ENCODE measurements around the gene GRHL3. TPM values are rescaled to one million over a fixed set of nuclear protein-coding genes. Genes with fewer than 3 reads are reported as not detected.

Gene GRHL3
- total RNA-seq, 2 experiments from 2014 or later: not detected

- CTCF ChIA-PET: no interaction called here
- TF ChIP-seq CTCF (IDR thresholded peaks at IDR 0.05): no peak
Measured at GRCh38 chr1:24315391-24315790, 3.8 kb upstream of the GRHL3 start.

GRCh38 chr1:24316645-24317044 is 2.5 kb upstream of the GRHL3 start:
- CTCF ChIA-PET: no interaction called here
- POLR2A ChIA-PET: no interaction called here
- Mint-ChIP-seq H3K4me1 (ENCODE audit: low read depth) (peaks cover 35% of the 10 kb centered on the region), H3K27ac (no peak overlapping the region), H3K4me3 (no peak overlapping the region), H3K9me3 (no peaks in the 10 kb centered on the region), H3K36me3 (ENCODE audit: low read depth) (no peaks in the 10 kb centered on the region), H3K27me3 (peaks cover 50% of the 10 kb centered on the region)
- Histone ChIP-seq H3K27ac (ENCODE audit: low read depth in 1 of 2, low read length in 2 of 2) (no peak overlapping the region), H3K36me3 (ENCODE audit: insufficient read depth, low read length) (no peaks in the 10 kb centered on the region), H3K4me1 (ENCODE audit: insufficient read depth, low read length) (peaks cover 32% of the 10 kb centered on the region), H3K9me3 (ENCODE audit: control insufficient read depth in 1 of 2, insufficient read depth in 1 of 2, low read length in 2 of 2) (no peaks in the 10 kb centered on the region), H3K4me3 (ENCODE audit: low read length) (no peak overlapping the region), H3K27me3 (ENCODE audit: control insufficient read depth in 1 of 2, insufficient read depth in 2 of 2, low read length in 2 of 2) (peaks cover 13 to 42% of the 10 kb centered on the region in 2 experiments)
- ATAC-seq (ENCODE audit: poor library complexity) (no peak), DNase-seq (no peak)
- no peak for TF ChIP-seq CTCF (IDR thresholded peaks at IDR 0.05)
- intact Hi-C loops (cut with DNase I, micrococcal nuclease): no loop called here

More at GRCh38 chr1:24315391-24315790, 3.8 kb upstream of the GRHL3 start:
- Mint-ChIP-seq H3K4me1 (ENCODE audit: low read depth) (peaks cover 23% of the 10 kb centered on the region), H3K36me3 (ENCODE audit: low read depth) (no peaks in the 10 kb centered on the region), H3K27ac (no peak overlapping the region), H3K9me3 (no peaks in the 10 kb centered on the region), H3K4me3 (no peak overlapping the region), H3K27me3 (peaks cover 42% of the 10 kb centered on the region)
- POLR2A ChIA-PET: no interaction called here
- no peak for ATAC-seq (ENCODE audit: poor library complexity)
- intact Hi-C loops (cut with DNase I, micrococcal nuclease): no loop called here
- H3K27me3 ChIP-seq (ENCODE audit: control insufficient read depth in 1 of 2, insufficient read depth in 2 of 2, low read length in 2 of 2): peaks cover 8 to 33% of the 10 kb centered on the region in 2 experiments
- peaks cover 19% of the 10 kb centered on the region for H3K4me1 ChIP-seq (ENCODE audit: insufficient read depth, low read length)
- DNase-seq: no peak
- no peak overlapping the region for H3K4me3 ChIP-seq (ENCODE audit: low read length)
- H3K36me3 ChIP-seq (ENCODE audit: insufficient read depth, low read length): no peaks in the 10 kb centered on the region
- no peaks in the 10 kb centered on the region for H3K9me3 ChIP-seq (ENCODE audit: control insufficient read depth in 1 of 2, insufficient read depth in 1 of 2, low read length in 2 of 2)
- H3K27ac ChIP-seq (ENCODE audit: low read depth in 1 of 2, low read length in 2 of 2): no peak overlapping the region

- TF ChIP-seq CTCF (IDR thresholded peaks at IDR 0.05): no peak
Measured at GRCh38 chr1:24317081-24317480, 2.1 kb upstream of the GRHL3 start.

More at GRCh38 chr1:24317081-24317480, 2.1 kb upstream of the GRHL3 start:
- Histone ChIP-seq H3K27me3 (ENCODE audit: control insufficient read depth in 1 of 2, insufficient read depth in 2 of 2, low read length in 2 of 2) (peaks cover 13 to 42% of the 10 kb centered on the region in 2 experiments), H3K36me3 (ENCODE audit: insufficient read depth, low read length) (no peaks in the 10 kb centered on the region), H3K9me3 (ENCODE audit: control insufficient read depth in 1 of 2, insufficient read depth in 1 of 2, low read length in 2 of 2) (no peaks in the 10 kb centered on the region), H3K4me1 (ENCODE audit: insufficient read depth, low read length) (peaks cover 36% of the 10 kb centered on the region), H3K4me3 (ENCODE audit: low read length) (no peak overlapping the region), H3K27ac (ENCODE audit: low read depth in 1 of 2, low read length in 2 of 2) (no peak overlapping the region)
- ChIA-PET CTCF (no interaction called here), POLR2A (no interaction called here)
- Mint-ChIP-seq H3K27ac (no peak overlapping the region), H3K4me1 (ENCODE audit: low read depth) (peaks cover 37% of the 10 kb centered on the region), H3K27me3 (peaks cover 50% of the 10 kb centered on the region), H3K36me3 (ENCODE audit: low read depth) (no peaks in the 10 kb centered on the region), H3K4me3 (no peak overlapping the region), H3K9me3 (no peaks in the 10 kb centered on the region)
- intact Hi-C loops (cut with DNase I, micrococcal nuclease): no loop called here
- ATAC-seq (ENCODE audit: poor library complexity) (no peak), DNase-seq (no peak)

All from CD4-positive, alpha-beta T cell (primary cell).